ENCODE measurements around the gene LHX4. TPM values are rescaled to one million over a fixed set of nuclear protein-coding genes. Genes with fewer than 3 reads are reported as not detected.

The LHX4 gene
- total RNA-seq, 1 donor from 2014 or later = 0.36 TPM

DNA sequence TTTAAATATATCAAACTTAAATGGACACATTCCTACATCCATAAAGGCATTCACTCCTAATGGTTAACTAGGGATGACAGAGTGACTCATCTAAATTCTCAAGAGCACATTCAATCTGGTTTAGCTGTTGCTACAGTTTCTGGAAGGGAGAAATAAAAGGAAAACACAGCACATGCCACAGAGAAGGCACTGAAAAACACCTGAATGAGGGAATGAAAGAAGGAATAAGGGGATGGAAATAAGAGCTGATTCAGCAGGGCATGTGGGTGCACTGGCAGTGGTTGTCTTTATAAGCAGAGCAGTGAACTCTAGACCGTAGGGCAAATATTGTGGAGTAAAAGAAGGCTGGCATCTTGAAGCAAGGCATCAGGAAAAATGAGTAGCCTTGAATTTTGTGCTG lies 79.3 kb downstream of the LHX4 start:
- peak overlapping the region; percentile 43 for H3K27ac ChIP-seq (ENCODE audit: low read depth, low read length)
- no peaks in the 10 kb centered on the region for H3K9me3 ChIP-seq (ENCODE audit: insufficient read depth, low read depth, low read length)
- H3K4me2 ChIP-seq (ENCODE audit: low read length) = peak overlapping the region; percentile 37
- no peak overlapping the region for H2AFZ ChIP-seq (ENCODE audit: low read depth, low read length)
- FAIRE-seq (peak; percentile 54), DNase-seq (ENCODE audit: low read depth) (peak; percentile 72)
- no peaks in the 10 kb centered on the region for H3K36me3 ChIP-seq (ENCODE audit: insufficient read depth, low read length)
- H3K36me3 Mint-ChIP-seq (ENCODE audit: low read depth, unreplicated experiment) = peaks cover 4% of the 10 kb centered on the region
- H4K20me1 ChIP-seq (ENCODE audit: insufficient read depth, low read length) = peaks cover 4% of the 10 kb centered on the region
- no peak for TF ChIP-seq EZH2 (IDR thresholded peaks at IDR 0.05; ENCODE audit: insufficient read depth, low read length)
- TF ChIP-seq, protein P1, sequence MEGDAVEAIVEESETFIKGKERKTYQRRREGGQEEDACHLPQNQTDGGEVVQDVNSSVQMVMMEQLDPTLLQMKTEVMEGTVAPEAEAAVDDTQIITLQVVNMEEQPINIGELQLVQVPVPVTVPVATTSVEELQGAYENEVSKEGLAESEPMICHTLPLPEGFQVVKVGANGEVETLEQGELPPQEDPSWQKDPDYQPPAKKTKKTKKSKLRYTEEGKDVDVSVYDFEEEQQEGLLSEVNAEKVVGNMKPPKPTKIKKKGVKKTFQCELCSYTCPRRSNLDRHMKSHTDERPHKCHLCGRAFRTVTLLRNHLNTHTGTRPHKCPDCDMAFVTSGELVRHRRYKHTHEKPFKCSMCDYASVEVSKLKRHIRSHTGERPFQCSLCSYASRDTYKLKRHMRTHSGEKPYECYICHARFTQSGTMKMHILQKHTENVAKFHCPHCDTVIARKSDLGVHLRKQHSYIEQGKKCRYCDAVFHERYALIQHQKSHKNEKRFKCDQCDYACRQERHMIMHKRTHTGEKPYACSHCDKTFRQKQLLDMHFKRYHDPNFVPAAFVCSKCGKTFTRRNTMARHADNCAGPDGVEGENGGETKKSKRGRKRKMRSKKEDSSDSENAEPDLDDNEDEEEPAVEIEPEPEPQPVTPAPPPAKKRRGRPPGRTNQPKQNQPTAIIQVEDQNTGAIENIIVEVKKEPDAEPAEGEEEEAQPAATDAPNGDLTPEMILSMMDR (IDR thresholded peaks at IDR 0.05; ENCODE audit: insufficient read depth, low read depth, low read length) = no peak
- H3K27me3 Mint-ChIP-seq (ENCODE audit: low read depth, unreplicated experiment) = no peaks in the 10 kb centered on the region
- H3K27me3 ChIP-seq (ENCODE audit: insufficient read depth, low read length) = no peaks in the 10 kb centered on the region
- no peak overlapping the region for H3K4me3 ChIP-seq (ENCODE audit: insufficient read depth, low read depth, low read length)
- H3K27ac Mint-ChIP-seq (ENCODE audit: unreplicated experiment) = peak overlapping the region; percentile 82
- H3K4me1 ChIP-seq (ENCODE audit: insufficient read depth, low read length) = peaks cover 10% of the 10 kb centered on the region
- H3K4me1 Mint-ChIP-seq (ENCODE audit: low read depth, unreplicated experiment) = peaks cover 34% of the 10 kb centered on the region
- H3K79me2 ChIP-seq (ENCODE audit: insufficient read depth, low read length) = no peaks in the 10 kb centered on the region
- no peaks in the 10 kb centered on the region for H3K9me3 Mint-ChIP-seq (ENCODE audit: unreplicated experiment)
- peak overlapping the region; percentile 12 for H3K9ac ChIP-seq (ENCODE audit: low read length)
- no peak overlapping the region for H3K4me3 Mint-ChIP-seq (ENCODE audit: unreplicated experiment)

DNA sequence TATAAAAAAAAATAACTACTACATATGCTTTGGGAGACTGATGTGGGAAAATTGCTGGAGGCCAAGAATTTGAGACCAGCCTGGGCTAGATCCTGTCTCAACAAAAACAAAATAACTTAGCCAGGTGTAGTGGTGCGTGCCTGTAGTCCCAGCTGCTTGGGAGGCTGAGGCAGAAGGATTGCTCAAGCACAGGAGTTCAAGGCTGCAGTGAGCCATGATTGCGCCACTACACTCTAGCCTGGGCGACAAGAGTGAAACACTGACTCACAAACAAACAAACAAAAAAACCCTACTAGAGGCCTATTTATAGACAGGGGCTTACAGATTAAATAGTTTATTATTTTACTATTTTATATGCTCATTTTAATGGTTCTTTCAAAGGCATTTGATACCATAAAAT lies 80.0 kb downstream of the LHX4 start:
- Histone ChIP-seq H2AFZ (ENCODE audit: low read depth, low read length) (no peak overlapping the region), H3K9me3 (ENCODE audit: insufficient read depth, low read depth, low read length) (no peaks in the 10 kb centered on the region), H3K9ac (ENCODE audit: low read length) (no peak overlapping the region), H3K4me2 (ENCODE audit: low read length) (no peak overlapping the region), H3K27me3 (ENCODE audit: insufficient read depth, low read length) (no peaks in the 10 kb centered on the region), H4K20me1 (ENCODE audit: insufficient read depth, low read length) (peaks cover 4% of the 10 kb centered on the region), H3K36me3 (ENCODE audit: insufficient read depth, low read length) (no peaks in the 10 kb centered on the region), H3K4me1 (ENCODE audit: insufficient read depth, low read length) (peaks cover 10% of the 10 kb centered on the region), H3K27ac (ENCODE audit: low read depth, low read length) (no peak overlapping the region), H3K79me2 (ENCODE audit: insufficient read depth, low read length) (no peaks in the 10 kb centered on the region), H3K4me3 (ENCODE audit: insufficient read depth, low read depth, low read length) (no peak overlapping the region)
- Mint-ChIP-seq H3K36me3 (ENCODE audit: low read depth, unreplicated experiment) (peaks cover 4% of the 10 kb centered on the region), H3K27me3 (ENCODE audit: low read depth, unreplicated experiment) (no peaks in the 10 kb centered on the region), H3K4me1 (ENCODE audit: low read depth, unreplicated experiment) (peaks cover 34% of the 10 kb centered on the region), H3K9me3 (ENCODE audit: unreplicated experiment) (no peaks in the 10 kb centered on the region), H3K27ac (ENCODE audit: unreplicated experiment) (peak overlapping the region; percentile 82), H3K4me3 (ENCODE audit: unreplicated experiment) (no peak overlapping the region)
- no peak for DNase-seq (ENCODE audit: low read depth)
- no peak for FAIRE-seq
- no peak for TF ChIP-seq EZH2 (IDR thresholded peaks at IDR 0.05; ENCODE audit: insufficient read depth, low read length)
- TF ChIP-seq, protein P1 (IDR thresholded peaks at IDR 0.05; ENCODE audit: insufficient read depth, low read depth, low read length) = no peak

DNA sequence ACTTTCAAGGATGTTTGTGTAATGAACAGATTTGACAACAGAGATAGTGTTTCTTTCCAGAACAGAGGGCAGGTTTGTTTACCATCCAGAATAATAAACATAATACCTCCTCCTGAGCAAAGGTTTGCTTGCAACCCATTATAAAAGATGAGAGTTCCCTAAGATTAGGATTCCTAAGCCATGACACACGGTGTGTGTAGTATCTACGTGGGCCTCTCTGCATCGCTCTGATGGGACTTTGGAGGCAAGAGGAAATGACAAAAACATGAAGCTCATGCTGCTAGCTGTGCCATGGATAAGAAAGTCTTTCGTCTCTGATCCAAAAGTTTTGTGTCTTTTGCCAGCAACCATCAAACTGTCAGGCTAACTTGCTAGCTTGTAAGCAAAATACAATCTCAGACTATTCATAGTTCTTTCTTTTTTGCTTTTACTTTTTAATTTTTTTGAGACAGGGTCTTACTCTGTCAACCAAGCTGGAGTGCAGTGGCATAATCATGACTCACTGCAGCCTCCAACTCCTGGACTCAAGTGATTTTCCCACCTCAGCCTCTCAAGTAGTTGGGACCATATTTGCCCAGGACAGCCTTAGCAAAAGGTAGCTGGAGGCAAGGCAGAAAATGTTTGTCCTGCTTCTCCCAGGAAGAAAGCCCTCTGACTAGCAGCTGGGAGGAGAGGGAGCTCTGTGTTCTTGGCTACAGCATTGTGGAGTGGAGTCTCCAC lies 81.1 kb downstream of the LHX4 start:
- peak overlapping the region; percentile 47 for H3K27ac Mint-ChIP-seq (ENCODE audit: unreplicated experiment)
- H4K20me1 ChIP-seq (ENCODE audit: insufficient read depth, low read length) = peaks cover 4% of the 10 kb centered on the region
- no peaks in the 10 kb centered on the region for H3K79me2 ChIP-seq (ENCODE audit: insufficient read depth, low read length)
- no peaks in the 10 kb centered on the region for H3K27me3 Mint-ChIP-seq (ENCODE audit: low read depth, unreplicated experiment)
- H3K36me3 ChIP-seq (ENCODE audit: insufficient read depth, low read length) = no peaks in the 10 kb centered on the region
- no peaks in the 10 kb centered on the region for H3K9me3 Mint-ChIP-seq (ENCODE audit: unreplicated experiment)
- no peak overlapping the region for H3K27ac ChIP-seq (ENCODE audit: low read depth, low read length)
- H3K4me1 ChIP-seq (ENCODE audit: insufficient read depth, low read length) = peaks cover 10% of the 10 kb centered on the region
- FAIRE-seq (no peak), DNase-seq (ENCODE audit: low read depth) (peak; percentile 46)
- H3K9me3 ChIP-seq (ENCODE audit: insufficient read depth, low read depth, low read length) = no peaks in the 10 kb centered on the region
- no peak overlapping the region for H3K4me3 ChIP-seq (ENCODE audit: insufficient read depth, low read depth, low read length)
- no peak overlapping the region for H3K9ac ChIP-seq (ENCODE audit: low read length)
- TF ChIP-seq, protein P1 (IDR thresholded peaks at IDR 0.05; ENCODE audit: insufficient read depth, low read depth, low read length) = no peak
- TF ChIP-seq EZH2 (IDR thresholded peaks at IDR 0.05; ENCODE audit: insufficient read depth, low read length) = no peak
- no peak overlapping the region for H2AFZ ChIP-seq (ENCODE audit: low read depth, low read length)
- peaks cover 34% of the 10 kb centered on the region for H3K4me1 Mint-ChIP-seq (ENCODE audit: low read depth, unreplicated experiment)
- H3K4me3 Mint-ChIP-seq (ENCODE audit: unreplicated experiment) = no peak overlapping the region
- H3K36me3 Mint-ChIP-seq (ENCODE audit: low read depth, unreplicated experiment) = peaks cover 2% of the 10 kb centered on the region
- H3K4me2 ChIP-seq (ENCODE audit: low read length) = peak overlapping the region; percentile 45
- H3K27me3 ChIP-seq (ENCODE audit: insufficient read depth, low read length) = no peaks in the 10 kb centered on the region

Data from astrocyte (in vitro differentiated cells and primary cell).